ENCODE results near the gene LZTR1. TPM values are rescaled to one million over a fixed set of nuclear protein-coding genes. Genes with fewer than 3 reads are reported as not detected.

Gene LZTR1
- total RNA-seq, 1 donor from 2014 or later = 91.5 TPM

DNA sequence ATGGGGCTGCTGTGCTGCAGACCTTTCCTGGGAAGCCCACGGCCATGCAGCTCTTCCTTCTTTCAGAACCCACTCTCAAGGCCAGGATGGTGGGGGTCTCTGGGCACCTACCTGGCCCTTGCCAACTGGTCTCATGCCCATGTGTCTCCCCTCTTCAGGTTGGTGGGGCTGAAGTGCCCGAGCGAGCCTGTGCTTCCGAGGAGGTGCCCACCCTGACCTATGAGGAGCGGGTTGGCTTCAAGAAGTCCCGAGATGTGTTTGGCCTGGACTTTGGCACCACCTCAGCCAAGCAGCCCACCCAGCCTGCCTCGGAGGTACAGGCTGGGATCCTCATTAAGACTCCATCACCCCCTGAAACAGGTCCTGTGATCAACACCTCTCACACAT is 10.0 kb downstream of the LZTR1 start:
- TF ChIP-seq, protein P1, sequence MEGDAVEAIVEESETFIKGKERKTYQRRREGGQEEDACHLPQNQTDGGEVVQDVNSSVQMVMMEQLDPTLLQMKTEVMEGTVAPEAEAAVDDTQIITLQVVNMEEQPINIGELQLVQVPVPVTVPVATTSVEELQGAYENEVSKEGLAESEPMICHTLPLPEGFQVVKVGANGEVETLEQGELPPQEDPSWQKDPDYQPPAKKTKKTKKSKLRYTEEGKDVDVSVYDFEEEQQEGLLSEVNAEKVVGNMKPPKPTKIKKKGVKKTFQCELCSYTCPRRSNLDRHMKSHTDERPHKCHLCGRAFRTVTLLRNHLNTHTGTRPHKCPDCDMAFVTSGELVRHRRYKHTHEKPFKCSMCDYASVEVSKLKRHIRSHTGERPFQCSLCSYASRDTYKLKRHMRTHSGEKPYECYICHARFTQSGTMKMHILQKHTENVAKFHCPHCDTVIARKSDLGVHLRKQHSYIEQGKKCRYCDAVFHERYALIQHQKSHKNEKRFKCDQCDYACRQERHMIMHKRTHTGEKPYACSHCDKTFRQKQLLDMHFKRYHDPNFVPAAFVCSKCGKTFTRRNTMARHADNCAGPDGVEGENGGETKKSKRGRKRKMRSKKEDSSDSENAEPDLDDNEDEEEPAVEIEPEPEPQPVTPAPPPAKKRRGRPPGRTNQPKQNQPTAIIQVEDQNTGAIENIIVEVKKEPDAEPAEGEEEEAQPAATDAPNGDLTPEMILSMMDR (IDR thresholded peaks at IDR 0.05) = no peak
- Mint-ChIP-seq H3K9me3 (ENCODE audit: unreplicated experiment) (no peaks in the 10 kb centered on the region), H3K36me3 (ENCODE audit: unreplicated experiment) (peaks cover 21% of the 10 kb centered on the region), H3K4me1 (ENCODE audit: unreplicated experiment) (no peaks in the 10 kb centered on the region), H3K27me3 (ENCODE audit: unreplicated experiment) (no peaks in the 10 kb centered on the region), H3K27ac (ENCODE audit: unreplicated experiment) (no peak overlapping the region), H3K4me3 (ENCODE audit: unreplicated experiment) (no peak overlapping the region)
- DNase-seq (ENCODE audit: extremely low spot score, unreplicated experiment) = no peak

- Mint-ChIP-seq H3K9me3 (ENCODE audit: unreplicated experiment) (no peaks in the 10 kb centered on the region), H3K27ac (ENCODE audit: unreplicated experiment) (no peak overlapping the region), H3K4me3 (ENCODE audit: unreplicated experiment) (no peak overlapping the region), H3K27me3 (ENCODE audit: unreplicated experiment) (no peaks in the 10 kb centered on the region), H3K4me1 (ENCODE audit: unreplicated experiment) (no peaks in the 10 kb centered on the region), H3K36me3 (ENCODE audit: unreplicated experiment) (peaks cover 18% of the 10 kb centered on the region)
- DNase-seq (ENCODE audit: extremely low spot score, unreplicated experiment) = no peak
- TF ChIP-seq, protein P1 (IDR thresholded peaks at IDR 0.05) = no peak
Measured at GRCh38 chr22:20992456-20993303, 10.6 kb downstream of the LZTR1 start.

- H3K4me3 Mint-ChIP-seq (ENCODE audit: unreplicated experiment) = no peak overlapping the region
- H3K27me3 Mint-ChIP-seq (ENCODE audit: unreplicated experiment) = no peaks in the 10 kb centered on the region
- TF ChIP-seq, protein P1 (IDR thresholded peaks at IDR 0.05) = no peak
- H3K36me3 Mint-ChIP-seq (ENCODE audit: unreplicated experiment) = peaks cover 13% of the 10 kb centered on the region
- no peak overlapping the region for H3K27ac Mint-ChIP-seq (ENCODE audit: unreplicated experiment)
- H3K9me3 Mint-ChIP-seq (ENCODE audit: unreplicated experiment) = no peaks in the 10 kb centered on the region
- no peak for DNase-seq (ENCODE audit: extremely low spot score, unreplicated experiment)
- no peaks in the 10 kb centered on the region for H3K4me1 Mint-ChIP-seq (ENCODE audit: unreplicated experiment)
Measured at GRCh38 chr22:20993304-20994127, 11.4 kb downstream of the LZTR1 start.

GRCh38 chr22:20994128-20994901 is 12.2 kb downstream of the LZTR1 start:
- H3K36me3 Mint-ChIP-seq (ENCODE audit: unreplicated experiment) = peaks cover 13% of the 10 kb centered on the region
- H3K4me3 Mint-ChIP-seq (ENCODE audit: unreplicated experiment) = no peak overlapping the region
- no peak for DNase-seq (ENCODE audit: extremely low spot score, unreplicated experiment)
- H3K27me3 Mint-ChIP-seq (ENCODE audit: unreplicated experiment) = no peaks in the 10 kb centered on the region
- no peaks in the 10 kb centered on the region for H3K9me3 Mint-ChIP-seq (ENCODE audit: unreplicated experiment)
- TF ChIP-seq, protein P1 (IDR thresholded peaks at IDR 0.05) = no peak
- H3K4me1 Mint-ChIP-seq (ENCODE audit: unreplicated experiment) = no peaks in the 10 kb centered on the region
- H3K27ac Mint-ChIP-seq (ENCODE audit: unreplicated experiment) = no peak overlapping the region

Measured in osteocyte (in vitro differentiated cells).